Activated CD8-positive, alpha-beta memory T cell treated with anti-CD3 and anti-CD28 coated beads for 24 hours (primary cell): ENCODE data around the gene SLC17A5.
A peak's percentile ranks its signal among the peaks of the same experiment; 100 is the strongest.
"Not testable (repeated sequence)": the region's sequence is repeated elsewhere in the genome, so short reads cannot be mapped to it uniquely, and the experiment has no call there.

Experiments used
- DNase-seq: peaks from one replicate; pipeline ENCODE4 v3.0.0-alpha.2; 2020

Gene SLC17A5

DNA sequence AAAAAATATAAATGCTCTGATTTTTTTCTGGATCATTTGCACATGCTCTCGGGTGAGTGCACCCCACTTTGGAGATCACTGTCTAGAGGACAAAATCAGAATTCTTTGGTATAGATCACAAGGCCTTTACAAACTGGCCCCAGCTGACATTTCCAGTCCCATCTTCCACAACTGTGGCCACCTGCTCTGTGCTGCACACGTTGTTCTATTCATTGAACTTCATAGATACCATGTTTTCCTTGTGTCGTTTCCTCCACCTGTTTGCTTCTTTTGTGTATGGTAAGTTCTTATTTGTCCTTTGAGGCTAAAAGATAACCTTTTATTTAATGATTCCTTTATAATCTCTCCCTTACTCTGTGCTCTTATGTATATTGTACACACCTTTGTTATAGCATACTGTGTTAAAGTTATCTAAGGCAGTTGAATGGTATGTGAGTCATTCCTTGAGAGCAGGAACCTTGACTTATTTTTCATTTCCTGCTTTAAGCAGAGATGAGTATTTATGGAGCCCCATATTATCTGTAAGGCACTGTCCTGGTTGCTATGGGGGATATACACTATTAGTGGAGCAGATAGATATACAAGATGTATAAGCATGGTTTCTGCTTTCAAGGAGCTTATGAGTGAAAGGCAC is 12.0 kb upstream of the SLC17A5 start:
- no peak for DNase-seq

DNA sequence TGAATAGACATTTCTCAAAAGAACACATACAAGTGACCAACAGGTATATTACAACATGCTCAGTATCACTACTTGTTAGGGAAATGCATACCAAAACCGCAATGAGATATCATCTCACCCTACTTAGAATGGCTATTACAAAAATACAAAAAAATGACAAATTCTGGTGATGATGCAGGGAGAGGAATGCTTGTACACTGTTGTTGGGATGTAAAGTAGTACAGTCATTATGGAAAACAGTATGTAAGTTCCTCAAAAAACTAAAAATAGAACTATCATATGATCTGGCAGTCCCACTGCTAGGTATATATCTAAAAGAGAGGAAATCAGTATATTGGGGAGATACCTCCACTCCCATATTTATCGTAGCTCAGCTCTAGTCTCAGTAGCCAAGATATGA is 10.9 kb upstream of the SLC17A5 start:
- DNase-seq: no peak

DNA sequence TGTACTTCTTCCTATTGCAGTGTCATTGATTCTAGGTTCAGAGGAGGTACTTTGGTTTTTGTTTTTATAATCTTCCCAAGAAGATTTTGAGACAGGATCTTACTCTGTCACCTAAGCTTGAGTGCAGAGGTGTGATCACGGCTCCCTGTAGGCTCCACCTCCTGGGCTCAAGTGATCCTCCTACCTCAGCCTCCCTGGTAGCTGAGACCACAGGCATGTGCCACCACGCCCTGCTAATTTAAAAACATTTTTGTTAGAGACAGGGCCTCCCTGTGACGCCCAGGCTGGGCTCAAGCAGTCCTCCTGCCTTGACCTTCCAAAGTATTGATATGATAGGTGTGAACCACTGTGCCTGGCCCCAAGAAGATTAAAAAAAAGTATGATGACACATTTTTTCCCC is 3.4 kb upstream of the SLC17A5 start:
- DNase-seq: no peak

DNA sequence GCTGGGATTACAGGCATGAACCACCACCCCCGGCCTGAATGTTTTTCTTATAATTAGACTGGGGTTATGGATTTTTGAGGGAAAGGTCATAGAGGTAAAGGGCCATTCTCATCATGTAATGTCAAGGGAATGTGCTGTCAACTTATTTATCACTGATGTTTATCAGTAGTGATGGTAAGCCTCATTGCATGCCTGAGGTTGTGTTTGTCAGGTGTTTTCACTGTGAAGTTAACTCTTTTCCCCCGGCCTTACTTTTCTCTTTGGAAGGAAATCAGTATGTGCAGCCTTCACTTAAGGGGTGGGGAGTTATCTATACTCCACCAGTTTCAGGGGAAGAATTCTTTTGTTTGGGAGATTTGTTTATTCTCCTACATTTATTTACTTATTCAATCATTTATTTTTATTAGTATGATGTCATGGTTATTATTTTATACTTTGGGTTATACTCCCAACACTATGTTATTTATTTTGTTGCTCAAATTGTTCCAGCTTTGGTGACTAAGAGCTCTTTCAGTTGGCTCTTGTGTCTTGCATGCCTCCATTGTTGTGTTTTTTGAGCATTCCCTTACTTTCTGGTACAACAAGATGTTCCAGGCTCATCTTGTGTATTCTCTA is 2.8 kb upstream of the SLC17A5 start:
- no peak for DNase-seq

DNA sequence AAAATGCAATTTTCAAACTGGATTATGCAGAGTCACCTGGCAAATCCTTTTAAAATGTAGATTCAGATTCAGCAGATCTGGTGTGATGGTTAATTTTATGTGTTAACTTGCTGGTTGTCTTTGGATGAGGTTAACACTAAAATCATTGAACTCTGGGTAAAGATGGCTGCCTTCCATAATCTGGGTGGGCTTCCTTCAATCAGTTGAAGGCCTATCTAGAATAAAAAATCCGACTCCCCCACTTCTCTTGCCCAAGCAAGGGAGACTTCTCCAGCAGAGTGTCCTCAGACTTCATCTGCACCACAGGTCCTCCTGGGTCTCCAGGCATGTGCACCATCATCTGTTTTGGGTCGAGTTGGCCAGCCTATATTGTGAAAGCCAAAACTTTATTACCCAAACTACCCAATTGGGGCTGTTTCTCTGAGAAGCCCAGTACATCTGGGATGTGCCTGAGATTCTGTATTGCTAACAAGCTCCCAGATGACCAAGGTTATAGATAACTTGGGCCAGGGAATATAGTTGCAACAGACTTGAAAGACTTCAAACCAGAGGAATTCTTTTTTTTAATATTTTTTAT is 1.6 kb upstream of the SLC17A5 start:
- DNase-seq: no peak

DNA sequence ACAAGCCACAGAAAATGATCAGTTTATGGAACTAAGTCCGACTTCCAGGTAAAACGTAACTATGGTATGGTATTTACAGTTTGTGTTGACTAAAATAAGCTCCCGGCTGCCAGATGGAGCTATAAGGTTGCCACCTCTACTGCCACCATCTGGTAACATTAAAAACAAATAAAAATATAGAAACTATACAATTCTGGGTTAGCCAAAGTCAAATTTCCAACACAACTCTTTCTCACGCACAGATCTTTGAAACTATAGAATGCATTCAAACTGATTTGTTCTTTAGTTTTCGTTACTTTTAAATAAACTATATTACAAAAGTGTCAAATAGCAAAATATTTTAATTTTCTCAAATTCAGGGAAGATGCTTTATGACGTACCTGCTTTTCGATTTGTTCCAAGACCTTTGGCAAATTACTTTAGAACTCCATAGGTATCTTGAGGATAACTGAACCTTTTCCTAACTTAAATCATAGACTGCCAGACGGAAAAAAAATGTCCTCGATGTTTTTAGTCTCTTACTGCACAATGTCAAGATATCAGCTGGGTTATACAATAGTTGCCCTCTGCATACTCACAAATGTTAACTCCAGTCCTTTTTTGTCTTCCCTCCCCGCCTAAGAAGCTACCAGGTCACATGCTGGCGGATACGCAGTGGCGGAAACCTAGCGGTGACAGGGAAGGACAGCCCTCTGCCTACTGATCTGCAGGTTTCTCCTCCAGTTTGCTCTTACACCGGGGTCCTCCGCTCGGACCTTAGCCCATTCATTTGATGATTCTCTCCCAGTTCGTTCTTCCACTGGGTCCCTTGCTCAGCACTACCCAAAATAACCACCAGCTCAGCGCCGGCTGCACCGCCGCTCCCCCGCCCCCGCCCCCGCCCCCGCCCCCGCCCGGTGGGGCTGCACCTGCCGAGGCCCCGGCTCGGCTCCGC is 888 bp downstream of the SLC17A5 start:
- DNase-seq: peak; percentile 81

DNA sequence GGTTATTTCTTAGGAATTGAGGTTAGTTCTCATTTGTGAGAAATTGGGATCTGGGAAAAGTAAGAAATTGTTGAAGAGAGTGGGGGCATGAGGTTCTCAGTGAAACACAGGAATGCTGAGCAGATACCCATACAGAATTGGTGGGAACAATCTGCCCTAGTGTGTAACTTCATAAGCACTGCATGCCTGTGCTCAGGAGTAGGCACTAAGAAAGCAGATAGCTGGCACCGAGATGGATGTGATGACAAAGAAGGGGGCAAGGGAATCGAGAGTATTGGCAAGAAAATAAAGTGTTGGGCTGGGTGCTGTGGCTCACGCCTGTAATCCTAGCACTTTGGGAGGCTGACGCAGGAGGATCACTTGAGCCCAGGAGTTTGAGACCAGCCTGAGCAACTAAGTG is 4.0 kb downstream of the SLC17A5 start:
- DNase-seq: no peak

DNA sequence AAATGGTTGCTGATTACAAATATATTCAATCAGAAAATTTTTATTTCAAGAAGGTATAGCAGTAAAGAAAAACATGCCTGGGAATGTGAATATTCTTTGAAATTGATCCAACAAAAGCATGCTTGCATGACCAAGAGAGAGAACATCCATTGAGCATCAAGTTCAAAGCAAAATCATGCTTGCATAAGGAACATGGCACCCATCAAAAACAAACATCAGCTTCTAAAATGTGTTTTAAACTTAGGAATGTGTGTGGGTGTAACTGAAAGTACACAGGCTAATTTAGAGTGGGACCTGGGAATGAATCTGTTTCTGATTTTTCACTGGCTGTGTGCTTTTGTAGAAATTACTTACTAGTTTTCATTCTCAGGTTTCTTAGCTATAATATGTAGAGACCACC is 5.6 kb downstream of the SLC17A5 start:
- DNase-seq: no peak

DNA sequence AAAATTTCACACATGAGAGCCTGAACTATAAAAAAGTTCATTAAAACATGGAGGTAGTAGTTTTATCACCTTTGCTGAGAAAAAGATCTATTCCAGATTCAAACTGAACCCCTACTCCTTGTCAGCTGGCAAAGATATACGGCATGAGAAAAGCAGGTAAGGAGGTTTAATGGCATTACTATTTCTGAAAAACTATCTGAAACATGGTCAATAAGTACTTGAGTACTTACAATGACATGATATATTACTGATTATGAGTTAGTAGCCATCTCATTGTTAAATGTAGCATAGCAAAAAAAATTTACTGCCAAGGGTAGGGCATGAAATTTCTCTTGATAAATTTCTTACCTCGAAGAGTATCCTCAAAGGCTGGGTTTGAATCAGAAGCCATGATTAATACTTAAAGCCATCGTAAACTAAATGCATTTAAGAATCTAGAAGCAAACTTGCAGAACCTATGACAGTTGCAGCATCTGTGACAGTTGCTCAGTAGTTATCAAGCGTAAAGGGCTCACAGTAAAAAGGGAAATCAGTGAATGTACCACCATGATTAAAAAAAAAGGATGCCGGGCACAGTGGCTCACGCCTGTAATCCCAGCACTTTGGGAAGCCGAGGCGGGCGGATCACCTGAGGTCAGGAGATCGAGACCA is 8.7 kb downstream of the SLC17A5 start:
- no peak for DNase-seq

DNA sequence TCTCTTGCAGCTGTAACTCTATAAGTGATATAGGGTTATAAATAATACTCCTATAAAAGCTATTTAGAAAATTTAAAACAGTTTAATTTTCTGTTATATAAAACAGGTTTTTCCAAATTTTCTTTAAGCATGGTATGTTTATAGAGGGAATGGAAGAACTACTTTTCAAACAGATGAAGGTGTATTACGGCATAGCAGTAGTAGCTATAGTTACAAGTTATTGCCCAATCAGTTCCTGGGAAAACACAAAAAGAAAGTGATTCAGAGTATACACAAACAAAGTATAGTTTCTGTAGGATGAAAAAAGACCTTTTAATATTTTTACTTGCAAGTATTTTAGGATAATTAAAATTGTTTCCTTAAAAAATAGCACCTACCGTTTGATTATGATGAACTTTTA is 9.8 kb downstream of the SLC17A5 start:
- DNase-seq: no peak

DNA sequence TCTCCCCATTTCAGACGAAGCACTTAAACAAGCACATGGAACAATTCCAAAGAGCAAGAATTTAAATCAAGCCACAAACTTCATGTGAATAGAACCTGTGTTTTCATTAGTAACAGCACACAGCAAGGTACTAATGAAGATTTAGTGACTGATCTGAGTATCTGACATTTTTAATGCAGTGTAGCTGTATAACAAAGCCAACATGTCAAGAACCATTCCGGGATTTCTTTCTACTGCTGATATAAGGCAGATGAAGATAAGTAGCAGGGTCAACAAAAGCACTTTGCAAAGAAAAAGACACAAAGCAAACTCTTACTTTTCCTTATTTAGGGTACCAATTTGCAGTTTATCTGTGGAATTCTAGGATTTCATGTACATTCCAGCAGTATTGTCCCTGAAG is 11.3 kb downstream of the SLC17A5 start:
- DNase-seq: no peak

DNA sequence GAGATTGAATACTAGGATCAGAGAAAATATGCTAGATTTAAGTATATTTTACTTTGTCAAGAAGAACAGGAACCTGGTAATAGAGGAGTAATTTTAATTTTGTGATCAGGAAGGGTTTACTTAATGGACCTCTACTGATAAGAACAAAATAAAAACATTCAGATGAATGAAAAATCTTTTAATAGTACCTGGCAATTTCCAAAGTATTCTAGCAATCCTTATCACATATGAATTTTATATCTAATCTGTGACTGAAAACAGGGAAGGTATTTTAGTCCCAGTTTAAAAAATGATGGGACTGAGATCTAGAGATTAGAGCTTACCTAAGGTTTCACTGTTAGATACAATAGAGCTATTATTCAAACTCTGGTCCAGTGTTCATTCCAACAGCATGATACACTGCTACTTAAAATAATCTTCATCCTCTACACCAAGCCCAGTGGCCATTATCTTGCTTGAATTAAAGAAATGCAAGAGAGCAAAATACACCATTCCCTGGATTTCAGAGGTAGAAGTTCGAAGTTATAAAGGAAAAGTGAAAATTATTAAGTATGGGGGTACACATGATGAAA is 13.5 kb downstream of the SLC17A5 start:
- DNase-seq: no peak

DNA sequence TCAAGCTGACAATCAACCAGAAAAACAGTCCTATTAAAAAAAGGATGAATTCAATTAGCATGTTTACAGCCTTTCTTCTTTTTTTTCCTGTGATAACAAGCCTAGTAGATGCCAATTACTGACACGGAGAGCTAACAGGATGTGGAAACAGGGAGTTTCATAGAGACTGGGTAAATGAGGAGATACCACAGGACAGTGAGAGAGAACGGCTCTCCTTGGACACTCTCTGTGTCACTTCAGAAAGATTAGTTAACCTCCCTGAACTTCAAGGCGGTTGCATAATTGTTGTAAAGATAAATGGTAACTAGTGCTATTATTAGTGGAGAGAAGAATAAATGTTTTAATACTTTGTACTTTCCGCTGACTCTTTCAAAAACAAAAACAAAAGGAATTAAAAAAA is 14.8 kb downstream of the SLC17A5 start:
- no peak for DNase-seq

DNA sequence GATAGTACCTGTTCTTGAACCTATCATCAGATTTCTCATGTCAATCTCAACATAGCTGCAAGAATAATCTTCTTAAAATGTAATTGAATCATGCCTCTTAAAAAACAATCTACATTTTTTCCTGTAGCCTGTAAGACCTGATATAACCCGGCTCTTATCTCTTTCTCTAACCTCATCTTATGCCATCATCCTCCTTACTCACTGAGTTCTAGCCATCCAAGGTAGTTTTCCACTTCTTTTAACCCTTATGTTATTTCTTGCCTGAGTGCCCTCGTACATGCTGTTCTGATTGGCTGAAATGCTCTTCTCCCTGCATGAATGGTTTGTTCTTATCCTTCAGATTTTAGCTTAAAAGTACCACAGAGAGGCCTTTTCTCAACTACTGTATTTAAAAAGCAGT is 16.4 kb downstream of the SLC17A5 start:
- no peak for DNase-seq

DNA sequence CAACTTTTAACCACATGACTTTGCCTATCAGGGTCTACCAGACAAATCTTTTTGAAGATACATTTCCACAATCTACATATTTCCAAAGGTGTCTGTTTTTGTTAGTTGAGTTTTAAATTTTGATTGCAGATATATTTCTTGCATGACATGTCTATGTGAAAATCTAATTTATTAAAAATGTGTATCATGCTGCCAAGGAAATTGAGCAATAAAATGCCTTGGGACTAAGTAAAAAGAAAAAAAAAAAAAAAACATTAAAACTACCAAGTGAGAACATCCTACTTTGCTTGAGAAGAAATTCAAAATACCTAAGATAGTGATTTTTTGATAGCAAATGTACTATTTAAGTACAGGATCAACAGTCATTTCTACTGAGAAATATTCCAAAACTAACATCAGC is 17.7 kb downstream of the SLC17A5 start:
- no peak for DNase-seq

DNA sequence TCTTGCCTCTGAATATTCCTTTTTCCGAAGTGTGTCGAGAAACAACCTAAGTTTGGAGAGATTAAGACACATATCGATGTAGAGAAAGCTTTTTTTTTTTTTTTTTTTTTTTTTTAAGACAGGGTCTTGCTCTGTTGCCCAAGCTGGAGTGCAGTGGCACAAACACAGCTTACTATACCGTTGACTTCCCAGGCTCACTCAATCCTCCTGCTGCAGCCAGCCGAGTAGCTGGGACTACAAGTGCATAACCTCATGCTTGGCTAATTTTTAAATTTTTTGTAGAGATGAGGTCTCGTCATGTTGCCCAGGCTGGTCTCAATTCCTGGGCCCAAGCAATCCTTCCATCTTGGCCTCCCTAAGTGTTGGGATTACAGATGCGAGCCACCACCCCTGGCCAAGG is 21.4 kb downstream of the SLC17A5 start:
- no peak for DNase-seq

DNA sequence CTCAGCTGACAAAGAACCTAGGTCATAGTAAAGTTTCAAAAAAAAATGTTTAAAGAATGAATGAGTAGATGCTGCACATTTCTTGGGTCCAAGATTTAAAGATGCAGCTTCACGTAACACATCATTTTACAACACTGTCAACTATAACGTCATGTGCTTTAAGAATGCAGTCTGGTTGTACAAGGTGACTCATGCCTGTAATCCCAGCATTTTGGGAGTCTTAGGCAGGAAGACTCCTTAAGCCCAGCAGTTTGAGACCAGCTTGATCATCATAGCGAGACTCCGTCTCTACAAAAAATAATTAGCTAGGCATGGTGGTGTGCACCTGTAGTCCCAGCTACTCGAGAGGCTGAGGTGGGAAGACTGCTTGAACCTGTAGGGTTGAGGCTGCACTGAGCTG is 21.9 kb downstream of the SLC17A5 start:
- no peak for DNase-seq

DNA sequence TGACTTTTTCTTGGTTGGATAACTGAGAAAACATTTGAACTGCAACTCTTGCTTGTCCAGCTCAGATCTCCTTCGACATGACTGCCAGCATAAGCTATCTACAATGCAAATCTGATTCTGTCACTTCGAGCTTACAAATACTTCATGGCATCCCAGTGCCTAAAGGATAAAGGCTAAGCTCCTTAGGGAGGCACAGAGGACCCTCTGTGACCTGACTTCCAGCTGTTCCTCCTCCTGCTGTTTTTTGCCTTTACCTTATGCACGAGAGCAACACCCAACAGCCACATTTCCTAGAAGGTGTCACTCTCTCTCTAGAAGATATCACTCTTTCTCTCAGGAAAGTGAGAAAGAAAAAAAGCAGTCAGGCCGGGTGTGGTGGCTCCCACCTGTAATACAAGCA is 23.4 kb downstream of the SLC17A5 start:
- DNase-seq: no peak

DNA sequence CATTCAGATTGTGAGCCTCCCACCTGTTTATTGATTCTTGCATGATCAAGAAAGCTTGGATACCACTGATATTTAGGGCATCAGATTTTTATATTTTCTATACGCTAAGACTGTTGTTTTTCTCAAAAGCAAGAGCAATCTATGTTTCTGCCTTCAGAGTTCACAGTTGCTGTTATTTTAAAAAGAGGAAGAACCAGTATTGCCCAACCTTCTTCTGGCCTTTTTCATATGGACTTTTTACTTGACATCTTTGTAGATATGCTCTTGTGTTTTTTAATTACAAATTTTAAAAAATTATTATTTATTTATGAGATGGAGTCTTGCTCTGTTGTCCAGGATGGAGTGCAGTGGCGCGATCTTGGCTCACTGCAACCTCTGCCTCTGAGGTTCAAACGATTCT is 28.9 kb downstream of the SLC17A5 start:
- DNase-seq: no peak

DNA sequence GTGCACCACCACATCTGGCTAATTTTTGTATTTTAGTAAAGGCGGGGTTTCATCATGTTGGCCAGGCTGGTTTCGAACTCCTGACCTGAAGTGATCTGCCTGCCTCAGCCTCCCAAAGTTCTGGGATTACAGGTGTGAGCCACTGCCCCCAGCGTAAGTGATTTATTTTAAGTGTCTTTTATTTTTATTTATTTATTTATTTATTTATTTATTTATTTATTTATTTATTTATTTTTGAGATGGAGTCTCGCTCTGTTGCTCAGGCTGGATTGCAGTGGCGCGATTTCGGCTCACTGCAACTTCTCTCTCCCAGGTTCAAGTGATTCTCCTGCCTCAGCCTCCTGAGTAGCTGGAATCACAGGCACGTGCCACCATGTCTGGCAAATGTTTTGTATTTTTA is 30.3 kb downstream of the SLC17A5 start:
- DNase-seq: not testable (repeated sequence)

DNA sequence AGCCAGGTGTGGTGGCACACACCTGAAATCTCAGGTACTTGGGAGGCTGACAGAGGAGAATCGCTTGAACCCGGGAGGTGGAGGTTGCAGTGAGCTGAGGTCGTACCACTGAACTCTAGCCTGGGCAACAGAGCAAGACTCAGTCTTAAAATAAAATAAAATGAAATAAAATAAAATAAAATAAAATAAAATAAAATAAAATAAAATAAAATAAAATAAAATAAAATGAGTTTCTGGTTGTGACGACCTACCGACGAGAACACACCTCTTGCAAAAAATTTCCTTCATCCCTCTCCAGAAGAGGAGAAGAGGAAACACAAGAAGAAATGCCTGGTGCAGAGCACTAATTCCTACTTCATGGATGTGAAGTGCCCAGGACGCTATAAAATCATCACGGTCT is 35.7 kb downstream of the SLC17A5 start:
- DNase-seq: not testable (repeated sequence)

DNA sequence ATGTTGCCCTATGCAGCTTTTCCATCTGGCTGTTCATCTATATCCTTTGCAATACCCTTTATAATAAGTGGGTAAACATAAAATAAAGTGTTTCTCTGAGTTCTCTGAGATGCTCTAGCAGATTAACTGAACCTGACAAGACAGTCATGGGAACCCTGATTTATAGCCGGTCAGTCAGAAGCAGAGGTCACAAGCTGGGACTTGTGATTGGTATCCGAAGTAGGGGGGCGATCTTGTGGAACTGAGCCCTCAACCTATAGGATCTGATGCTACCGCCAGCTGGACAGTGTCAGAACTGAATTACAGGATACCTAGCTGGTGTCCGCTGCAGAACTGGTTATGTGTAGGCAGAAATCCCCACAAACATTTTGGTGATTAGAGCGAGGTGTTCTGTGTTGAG is 39.0 kb downstream of the SLC17A5 start:
- no peak for DNase-seq
